ENCODE results near the gene CDH15.

- no peak for TF ChIP-seq CTCF (IDR thresholded peaks at IDR 0.05; ENCODE audit: low read depth, low read length, poor library complexity, severe bottlenecking)
- TF ChIP-seq EZH2phosphoT487 (IDR thresholded peaks at IDR 0.05; ENCODE audit: borderline replicate concordance, low read length): no peak
These were observed 16.3 kb downstream of the CDH15 start for GRCh38 chr16:89187770-89188392.
